ENCODE measurements around the gene ZNF618. TPM values are rescaled to one million over a fixed set of nuclear protein-coding genes. Genes with fewer than 3 reads are reported as not detected.
"Not testable (repeated sequence)": the region's sequence is repeated elsewhere in the genome, so short reads cannot be mapped to it uniquely, and the experiment has no call there.

ZNF618 gene
- total RNA-seq, 4 donors from 2014 or later = 2.1 to 6.2 (median 4.1) TPM

DNA sequence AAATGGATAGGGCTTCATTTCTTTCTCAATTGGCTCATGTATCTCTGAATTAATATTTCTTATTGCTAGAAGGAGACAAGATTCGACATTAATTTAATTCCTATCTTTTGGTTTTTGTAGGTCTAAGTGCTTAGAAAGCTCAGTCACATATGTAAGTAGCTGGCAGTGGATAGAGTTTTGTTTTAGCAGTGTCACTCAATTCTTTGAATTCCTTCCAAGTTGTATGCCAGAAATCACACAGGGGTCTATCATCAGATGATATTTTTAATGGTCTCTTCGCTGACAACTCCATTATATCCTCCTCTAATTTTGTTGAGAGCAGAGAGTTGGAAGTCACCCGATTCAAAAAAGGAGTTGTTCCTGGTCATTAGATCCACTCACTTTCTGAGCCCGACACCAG, 119.3 kb downstream of the ZNF618 start:
- H3K9me3 ChIP-seq = no peaks in the 10 kb centered on the region
- 73 to 81% methylated on average over 4 of the region's 4 CpGs for WGBS, 2 donors (ENCODE audit: low coverage in 1 of 2)
- H3K36me3 ChIP-seq = no peaks in the 10 kb centered on the region
- TF ChIP-seq, protein P1, sequence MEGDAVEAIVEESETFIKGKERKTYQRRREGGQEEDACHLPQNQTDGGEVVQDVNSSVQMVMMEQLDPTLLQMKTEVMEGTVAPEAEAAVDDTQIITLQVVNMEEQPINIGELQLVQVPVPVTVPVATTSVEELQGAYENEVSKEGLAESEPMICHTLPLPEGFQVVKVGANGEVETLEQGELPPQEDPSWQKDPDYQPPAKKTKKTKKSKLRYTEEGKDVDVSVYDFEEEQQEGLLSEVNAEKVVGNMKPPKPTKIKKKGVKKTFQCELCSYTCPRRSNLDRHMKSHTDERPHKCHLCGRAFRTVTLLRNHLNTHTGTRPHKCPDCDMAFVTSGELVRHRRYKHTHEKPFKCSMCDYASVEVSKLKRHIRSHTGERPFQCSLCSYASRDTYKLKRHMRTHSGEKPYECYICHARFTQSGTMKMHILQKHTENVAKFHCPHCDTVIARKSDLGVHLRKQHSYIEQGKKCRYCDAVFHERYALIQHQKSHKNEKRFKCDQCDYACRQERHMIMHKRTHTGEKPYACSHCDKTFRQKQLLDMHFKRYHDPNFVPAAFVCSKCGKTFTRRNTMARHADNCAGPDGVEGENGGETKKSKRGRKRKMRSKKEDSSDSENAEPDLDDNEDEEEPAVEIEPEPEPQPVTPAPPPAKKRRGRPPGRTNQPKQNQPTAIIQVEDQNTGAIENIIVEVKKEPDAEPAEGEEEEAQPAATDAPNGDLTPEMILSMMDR (IDR thresholded peaks at IDR 0.05) = no peak
- TF ChIP-seq POLR2AphosphoS5 (IDR thresholded peaks at IDR 0.05) = no peak
- TF ChIP-seq EP300 (IDR thresholded peaks at IDR 0.05) = no peak
- H3K4me3 ChIP-seq = no peak overlapping the region
- no peaks in the 10 kb centered on the region for H3K27me3 ChIP-seq
- no peak overlapping the region for H3K27ac ChIP-seq
- H3K4me1 ChIP-seq = peaks cover 0 to 43% (median 20%) of the 10 kb centered on the region in 3 donors
- ATAC-seq = no peak

DNA sequence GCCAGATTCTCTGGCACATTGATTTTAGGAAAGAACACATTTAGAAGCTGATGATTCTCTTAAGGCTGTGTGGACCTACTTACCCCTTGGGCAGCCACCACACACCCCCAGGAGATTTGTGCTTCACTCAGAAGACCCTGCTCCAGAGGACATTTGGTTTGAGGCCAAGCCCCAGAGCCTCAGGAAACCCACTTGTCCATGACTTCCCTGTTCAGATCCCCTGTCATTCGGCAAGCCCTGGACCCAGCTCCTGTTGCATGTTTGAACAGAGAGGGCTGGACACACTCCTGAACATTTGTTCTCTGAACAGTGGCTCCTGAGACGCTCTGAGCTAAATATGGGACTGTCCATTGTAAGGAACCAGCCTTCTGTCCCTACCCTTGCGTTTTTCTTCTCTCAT, 119.9 kb downstream of the ZNF618 start:
- no peaks in the 10 kb centered on the region for H3K27me3 ChIP-seq
- ATAC-seq = no peak
- H3K27ac ChIP-seq = no peak overlapping the region
- no peaks in the 10 kb centered on the region for H3K9me3 ChIP-seq
- WGBS, 2 donors (ENCODE audit: low coverage in 1 of 2) = 74 to 100% methylated on average over 2 to 3 of the region's 3 CpGs
- TF ChIP-seq EP300 (IDR thresholded peaks at IDR 0.05) = no peak
- peaks cover 0 to 40% (median 19%) of the 10 kb centered on the region in 3 donors for H3K4me1 ChIP-seq
- H3K4me3 ChIP-seq = no peak overlapping the region
- H3K36me3 ChIP-seq = no peaks in the 10 kb centered on the region

DNA sequence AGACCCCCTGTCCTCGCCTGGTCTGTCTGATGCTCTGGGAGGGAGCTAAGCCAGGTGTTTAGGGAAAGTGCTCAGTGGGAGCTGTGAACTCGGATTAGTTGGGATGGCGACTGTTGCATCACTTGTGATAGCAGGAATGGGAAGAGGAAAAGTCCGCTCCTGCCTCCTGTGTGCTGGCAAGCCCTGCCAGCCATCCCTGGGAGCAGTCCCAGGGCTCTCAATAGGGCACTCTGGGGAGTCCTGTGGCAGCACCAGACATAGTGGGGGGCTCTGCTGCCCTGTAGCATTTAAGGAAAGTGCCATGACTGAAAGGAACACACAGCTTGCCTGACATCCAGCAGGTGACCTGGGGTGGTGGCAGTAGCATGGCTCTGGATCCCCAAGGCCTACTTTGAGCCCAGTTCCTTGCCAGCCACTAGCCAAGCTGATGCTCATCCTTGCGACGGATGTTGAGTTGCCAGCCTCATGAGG, 120.5 kb downstream of the ZNF618 start:
- Histone ChIP-seq H3K4me1 (peaks cover 0 to 35% (median 17%) of the 10 kb centered on the region in 3 donors), H3K4me3 (no peak overlapping the region), H3K27me3 (no peaks in the 10 kb centered on the region), H3K36me3 (no peaks in the 10 kb centered on the region), H3K27ac (no peak overlapping the region), H3K9me3 (no peaks in the 10 kb centered on the region)
- TF ChIP-seq, protein P1 (IDR thresholded peaks at IDR 0.05) = no peak
- no peak for TF ChIP-seq POLR2A (IDR thresholded peaks at IDR 0.05)
- TF ChIP-seq EP300 (IDR thresholded peaks at IDR 0.05) = no peak
- no peak for TF ChIP-seq POLR2AphosphoS5 (IDR thresholded peaks at IDR 0.05)
- ATAC-seq = no peak
- 83% methylated on average over 1 of the region's 6 CpGs; no CpG with 5 or more reads in 1 of the 2 donors for WGBS, 2 donors (ENCODE audit: low coverage in 1 of 2)

DNA sequence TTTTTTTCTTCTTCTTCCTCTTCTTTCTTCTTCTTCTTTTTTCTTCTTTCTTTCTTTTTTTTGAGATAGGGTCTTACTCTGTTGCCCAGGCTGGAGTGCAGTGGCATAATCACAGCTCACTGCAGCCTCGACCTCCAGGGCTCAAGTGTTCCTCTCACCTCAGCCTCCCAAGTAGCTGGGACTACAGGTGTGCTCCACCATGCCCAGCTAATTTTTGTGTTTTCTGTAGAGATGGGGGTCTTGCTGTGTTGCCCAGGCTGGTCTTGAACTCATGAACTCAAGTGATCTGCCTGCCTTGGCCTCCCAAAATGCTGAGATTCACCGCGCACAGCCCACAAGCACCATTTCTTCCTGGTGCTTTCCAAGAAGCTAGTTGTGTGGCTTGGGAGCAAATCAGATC, 121.0 kb downstream of the ZNF618 start:
- H3K4me3 ChIP-seq, H3K27me3 ChIP-seq, ATAC-seq, H3K9me3 ChIP-seq, H3K36me3 ChIP-seq, H3K27ac ChIP-seq: not testable (repeated sequence)
- 100% methylated on average over 2 of the region's 3 CpGs; no CpG with 5 or more reads in 1 of the 2 donors for WGBS, 2 donors (ENCODE audit: low coverage in 1 of 2)
- H3K4me1 ChIP-seq = peaks cover 0 to 30% (median 12%) of the 10 kb centered on the region in 3 donors

DNA sequence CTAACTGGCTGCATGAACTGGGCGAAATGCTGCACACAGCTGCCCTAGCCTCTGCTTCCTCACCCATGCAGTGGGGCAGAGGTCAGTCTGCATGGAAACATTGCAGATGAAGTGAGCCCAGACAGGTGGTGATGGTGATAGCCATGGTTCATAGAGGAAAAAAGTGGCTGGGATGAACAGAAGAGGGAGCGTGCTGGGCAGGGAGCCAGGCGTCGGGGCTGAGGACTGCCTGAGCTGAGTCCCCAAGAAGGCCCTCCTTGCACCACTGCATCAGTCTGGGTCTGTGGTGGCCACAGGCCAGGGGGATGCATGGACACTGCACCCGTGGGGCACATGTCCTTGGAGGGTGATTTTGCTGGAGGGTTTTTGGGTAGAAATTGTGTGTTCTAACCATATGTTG, 121.5 kb downstream of the ZNF618 start:
- Histone ChIP-seq H3K9me3 (no peaks in the 10 kb centered on the region), H3K4me1 (peaks cover 0 to 25% (median 9%) of the 10 kb centered on the region in 3 donors), H3K27me3 (no peaks in the 10 kb centered on the region), H3K27ac (no peak overlapping the region), H3K4me3 (no peak overlapping the region), H3K36me3 (peaks cover 0 to 4% of the 10 kb centered on the region in 2 donors)
- ATAC-seq = no peak
- 83 to 100% methylated on average over 3 to 5 of the region's 5 CpGs for WGBS, 2 donors (ENCODE audit: low coverage in 1 of 2)
- no peak for TF ChIP-seq POLR2AphosphoS5 (IDR thresholded peaks at IDR 0.05)

DNA sequence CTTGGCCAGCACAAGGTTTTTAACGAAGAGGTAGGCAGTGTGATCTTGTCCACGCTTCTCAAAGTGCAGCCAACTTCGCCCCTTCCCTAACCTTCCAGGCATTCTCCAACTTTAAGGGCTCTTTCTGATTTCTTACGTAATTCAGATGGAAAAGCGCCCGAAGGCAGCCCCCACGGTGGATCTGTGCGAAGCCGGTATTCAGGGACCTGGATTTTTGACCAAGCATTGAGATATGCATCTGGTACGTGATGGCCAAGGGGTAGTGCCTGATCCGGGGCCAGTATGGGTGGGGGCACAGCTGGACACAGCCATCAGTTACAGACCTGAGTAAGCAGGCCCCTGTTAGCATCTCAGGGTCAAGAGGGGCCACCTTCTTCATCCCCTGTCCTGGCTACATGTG, 122.0 kb downstream of the ZNF618 start:
- H3K36me3 ChIP-seq = peaks cover 0 to 6% of the 10 kb centered on the region in 2 donors
- no peaks in the 10 kb centered on the region for H3K9me3 ChIP-seq
- H3K27ac ChIP-seq = no peak overlapping the region
- H3K4me3 ChIP-seq = no peak overlapping the region
- no peaks in the 10 kb centered on the region for H3K27me3 ChIP-seq
- peaks cover 0 to 20% (median 9%) of the 10 kb centered on the region in 3 donors for H3K4me1 ChIP-seq
- ATAC-seq = no peak
- WGBS, 2 donors (ENCODE audit: low coverage in 1 of 2) = 91% methylated on average over 9 of the region's 11 CpGs; no CpG with 5 or more reads in 1 of the 2 donors
- TF ChIP-seq POLR2A (IDR thresholded peaks at IDR 0.05) (no peak), EP300 (IDR thresholded peaks at IDR 0.05) (no peak), POLR2AphosphoS5 (IDR thresholded peaks at IDR 0.05) (no peak)
- TF ChIP-seq, protein P1 (IDR thresholded peaks at IDR 0.05) = no peak
